ENCODE data around the gene CDK14.

DNA sequence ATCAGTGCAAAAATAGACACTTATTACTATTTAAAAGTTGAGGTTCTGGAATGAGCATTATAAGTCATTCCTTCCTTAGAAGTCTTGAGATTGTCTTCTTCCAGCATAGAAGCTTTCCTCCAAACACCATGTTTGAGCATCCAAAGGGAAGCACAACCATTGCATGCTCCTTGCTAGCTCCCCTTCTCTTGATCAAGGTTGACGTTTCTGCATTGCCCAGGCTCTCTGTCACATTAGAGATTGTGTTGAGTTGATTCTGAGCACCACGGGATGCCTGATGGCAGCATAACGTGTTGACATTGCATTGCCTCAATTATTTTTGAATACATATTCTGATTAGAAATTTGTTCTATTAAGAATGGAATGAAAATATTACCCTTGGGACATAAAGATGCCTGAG, 322.2 kb downstream of the CDK14 start:
- TF ChIP-seq CREB1 (CRISPR knock-in tag; IDR thresholded peaks at IDR 0.05): no peak
- TF ChIP-seq, protein P1, sequence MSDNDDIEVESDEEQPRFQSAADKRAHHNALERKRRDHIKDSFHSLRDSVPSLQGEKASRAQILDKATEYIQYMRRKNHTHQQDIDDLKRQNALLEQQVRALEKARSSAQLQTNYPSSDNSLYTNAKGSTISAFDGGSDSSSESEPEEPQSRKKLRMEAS (CRISPR knock-in tag; IDR thresholded peaks at IDR 0.05): no peak
- TF ChIP-seq, protein P2, sequence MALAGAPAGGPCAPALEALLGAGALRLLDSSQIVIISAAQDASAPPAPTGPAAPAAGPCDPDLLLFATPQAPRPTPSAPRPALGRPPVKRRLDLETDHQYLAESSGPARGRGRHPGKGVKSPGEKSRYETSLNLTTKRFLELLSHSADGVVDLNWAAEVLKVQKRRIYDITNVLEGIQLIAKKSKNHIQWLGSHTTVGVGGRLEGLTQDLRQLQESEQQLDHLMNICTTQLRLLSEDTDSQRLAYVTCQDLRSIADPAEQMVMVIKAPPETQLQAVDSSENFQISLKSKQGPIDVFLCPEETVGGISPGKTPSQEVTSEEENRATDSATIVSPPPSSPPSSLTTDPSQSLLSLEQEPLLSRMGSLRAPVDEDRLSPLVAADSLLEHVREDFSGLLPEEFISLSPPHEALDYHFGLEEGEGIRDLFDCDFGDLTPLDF (CRISPR knock-in tag; IDR thresholded peaks at IDR 0.05): no peak
- TF ChIP-seq FOXJ3 (CRISPR knock-in tag; IDR thresholded peaks at IDR 0.05; ENCODE audit: borderline replicate concordance): no peak
- TF ChIP-seq, protein P3, sequence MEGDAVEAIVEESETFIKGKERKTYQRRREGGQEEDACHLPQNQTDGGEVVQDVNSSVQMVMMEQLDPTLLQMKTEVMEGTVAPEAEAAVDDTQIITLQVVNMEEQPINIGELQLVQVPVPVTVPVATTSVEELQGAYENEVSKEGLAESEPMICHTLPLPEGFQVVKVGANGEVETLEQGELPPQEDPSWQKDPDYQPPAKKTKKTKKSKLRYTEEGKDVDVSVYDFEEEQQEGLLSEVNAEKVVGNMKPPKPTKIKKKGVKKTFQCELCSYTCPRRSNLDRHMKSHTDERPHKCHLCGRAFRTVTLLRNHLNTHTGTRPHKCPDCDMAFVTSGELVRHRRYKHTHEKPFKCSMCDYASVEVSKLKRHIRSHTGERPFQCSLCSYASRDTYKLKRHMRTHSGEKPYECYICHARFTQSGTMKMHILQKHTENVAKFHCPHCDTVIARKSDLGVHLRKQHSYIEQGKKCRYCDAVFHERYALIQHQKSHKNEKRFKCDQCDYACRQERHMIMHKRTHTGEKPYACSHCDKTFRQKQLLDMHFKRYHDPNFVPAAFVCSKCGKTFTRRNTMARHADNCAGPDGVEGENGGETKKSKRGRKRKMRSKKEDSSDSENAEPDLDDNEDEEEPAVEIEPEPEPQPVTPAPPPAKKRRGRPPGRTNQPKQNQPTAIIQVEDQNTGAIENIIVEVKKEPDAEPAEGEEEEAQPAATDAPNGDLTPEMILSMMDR (IDR thresholded peaks at IDR 0.05): no peak
- TF ChIP-seq, protein P4, sequence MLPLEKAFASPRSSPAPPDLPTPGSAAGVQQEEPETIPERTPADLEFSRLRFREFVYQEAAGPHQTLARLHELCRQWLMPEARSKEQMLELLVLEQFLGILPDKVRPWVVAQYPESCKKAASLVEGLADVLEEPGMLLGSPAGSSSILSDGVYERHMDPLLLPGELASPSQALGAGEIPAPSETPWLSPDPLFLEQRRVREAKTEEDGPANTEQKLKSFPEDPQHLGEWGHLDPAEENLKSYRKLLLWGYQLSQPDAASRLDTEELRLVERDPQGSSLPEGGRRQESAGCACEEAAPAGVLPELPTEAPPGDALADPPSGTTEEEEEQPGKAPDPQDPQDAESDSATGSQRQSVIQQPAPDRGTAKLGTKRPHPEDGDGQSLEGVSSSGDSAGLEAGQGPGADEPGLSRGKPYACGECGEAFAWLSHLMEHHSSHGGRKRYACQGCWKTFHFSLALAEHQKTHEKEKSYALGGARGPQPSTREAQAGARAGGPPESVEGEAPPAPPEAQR (CRISPR knock-in tag; IDR thresholded peaks at IDR 0.05): no peak
